ENCODE measurements around the gene MIPOL1. TPM values are rescaled to one million over a fixed set of nuclear protein-coding genes. Genes with fewer than 3 reads are reported as not detected.

The MIPOL1 gene
- total and polyA plus RNA-seq, 2 of the 13 experiments (the other 11 are each of a cell fraction or from before 2014, with no cell fraction given), result 8.6 to 34.2 TPM

DNA sequence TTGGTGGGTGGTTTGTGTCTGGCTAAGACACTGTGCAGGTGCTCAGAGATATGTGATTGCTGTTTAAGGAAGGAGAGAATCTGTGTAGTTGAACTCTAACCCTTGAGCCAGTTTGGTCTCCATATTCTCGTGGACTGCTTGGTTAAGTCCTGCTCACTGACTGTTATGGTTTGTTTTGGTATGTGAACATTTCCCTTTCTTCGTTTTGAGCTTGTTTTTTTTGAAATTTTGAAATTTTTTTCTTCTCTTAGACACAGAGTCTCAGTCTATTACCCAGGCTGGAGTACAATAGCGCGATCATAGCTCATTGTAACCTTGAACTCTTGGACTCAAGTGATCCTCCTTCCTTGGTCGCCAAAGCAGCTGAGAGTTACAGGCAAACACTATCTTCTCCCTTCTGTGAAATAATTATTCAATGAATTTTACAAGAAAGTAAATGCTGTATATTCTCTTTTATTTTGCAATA is 40.0 kb downstream of the MIPOL1 start (continued):
- no peak for TF ChIP-seq BORCS8-MEF2B (CRISPR knock-in tag; IDR thresholded peaks at IDR 0.05)
- no peak; the same call in 1 of the 2 replicates for TF ChIP-seq ZNF609 (CRISPR knock-in tag; IDR thresholded peaks at IDR 0.05; ENCODE audit: borderline replicate concordance)
- TF ChIP-seq ZNF770 (CRISPR knock-in tag; IDR thresholded peaks at IDR 0.05), result no peak
- no peak for TF ChIP-seq PREB (CRISPR knock-in tag; IDR thresholded peaks at IDR 0.05)
- TF ChIP-seq ZNF234 (CRISPR knock-in tag; conservative IDR thresholded peaks at IDR 0.05), result no peak
- TF ChIP-seq ZNF878 (CRISPR knock-in tag; IDR thresholded peaks at IDR 0.05), result no peak
- TF ChIP-seq ZNF550 (CRISPR knock-in tag; IDR thresholded peaks at IDR 0.05; ENCODE audit: borderline replicate concordance), result no peak
- no peak for TF ChIP-seq ZNF274 (CRISPR knock-in tag; IDR thresholded peaks at IDR 0.05)
- TF ChIP-seq ZNF761 (CRISPR knock-in tag; conservative IDR thresholded peaks at IDR 0.05), result no peak
- TF ChIP-seq, protein P1, sequence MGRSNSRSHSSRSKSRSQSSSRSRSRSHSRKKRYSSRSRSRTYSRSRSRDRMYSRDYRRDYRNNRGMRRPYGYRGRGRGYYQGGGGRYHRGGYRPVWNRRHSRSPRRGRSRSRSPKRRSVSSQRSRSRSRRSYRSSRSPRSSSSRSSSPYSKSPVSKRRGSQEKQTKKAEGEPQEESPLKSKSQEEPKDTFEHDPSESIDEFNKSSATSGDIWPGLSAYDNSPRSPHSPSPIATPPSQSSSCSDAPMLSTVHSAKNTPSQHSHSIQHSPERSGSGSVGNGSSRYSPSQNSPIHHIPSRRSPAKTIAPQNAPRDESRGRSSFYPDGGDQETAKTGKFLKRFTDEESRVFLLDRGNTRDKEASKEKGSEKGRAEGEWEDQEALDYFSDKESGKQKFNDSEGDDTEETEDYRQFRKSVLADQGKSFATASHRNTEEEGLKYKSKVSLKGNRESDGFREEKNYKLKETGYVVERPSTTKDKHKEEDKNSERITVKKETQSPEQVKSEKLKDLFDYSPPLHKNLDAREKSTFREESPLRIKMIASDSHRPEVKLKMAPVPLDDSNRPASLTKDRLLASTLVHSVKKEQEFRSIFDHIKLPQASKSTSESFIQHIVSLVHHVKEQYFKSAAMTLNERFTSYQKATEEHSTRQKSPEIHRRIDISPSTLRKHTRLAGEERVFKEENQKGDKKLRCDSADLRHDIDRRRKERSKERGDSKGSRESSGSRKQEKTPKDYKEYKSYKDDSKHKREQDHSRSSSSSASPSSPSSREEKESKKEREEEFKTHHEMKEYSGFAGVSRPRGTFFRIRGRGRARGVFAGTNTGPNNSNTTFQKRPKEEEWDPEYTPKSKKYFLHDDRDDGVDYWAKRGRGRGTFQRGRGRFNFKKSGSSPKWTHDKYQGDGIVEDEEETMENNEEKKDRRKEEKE (IDR thresholded peaks at IDR 0.05), result no peak
- TF ChIP-seq TARDBP (CRISPR knock-in tag; IDR thresholded peaks at IDR 0.05), result no peak
- TF ChIP-seq ATF7 (IDR thresholded peaks at IDR 0.05), result no peak
- TF ChIP-seq ATF7 (CRISPR knock-in tag; IDR thresholded peaks at IDR 0.05), result no peak
- TF ChIP-seq TEAD2 (CRISPR knock-in tag; IDR thresholded peaks at IDR 0.05), result no peak
- no peak for TF ChIP-seq MLX (CRISPR knock-in tag; IDR thresholded peaks at IDR 0.05)
- TF ChIP-seq NKX3-1 (CRISPR knock-in tag; IDR thresholded peaks at IDR 0.05), result no peak
- no peak for TF ChIP-seq ZNF556 (CRISPR knock-in tag; IDR thresholded peaks at IDR 0.05; ENCODE audit: borderline replicate concordance)
